Mesodermal cell (in vitro differentiated cells): Measurements from ENCODE around the gene ABHD3. TPM values are rescaled to one million over a fixed set of nuclear protein-coding genes. Genes with fewer than 3 reads are reported as not detected.

Experiments used
- H3K27ac ChIP-seq: 2 replicates; pipeline ENCODE4 v1.7.0; 2013; ENCODE audit warnings: mild to moderate bottlenecking, low read depth, low read length, moderate library complexity; ENCODE audit not compliant: severe bottlenecking
- H3K36me3 ChIP-seq: 2 replicates; pipeline ENCODE4 v1.7.1; 2013; ENCODE audit warnings: mild to moderate bottlenecking, low read length, moderate library complexity; ENCODE audit not compliant: control insufficient read depth, insufficient read depth
- H3K4me1 ChIP-seq: one replicate; pipeline ENCODE4 v1.7.1; 2013; ENCODE audit warnings: mild to moderate bottlenecking, low read length; ENCODE audit not compliant: insufficient read depth, control insufficient read depth, poor library complexity, severe bottlenecking
- H3K4me3 ChIP-seq: 2 replicates; pipeline ENCODE4 v1.7.0; 2013; ENCODE audit warnings: low read length, control low read depth, mild to moderate bottlenecking; ENCODE audit not compliant: insufficient read depth, poor library complexity, severe bottlenecking; ENCODE audit errors: extremely low read depth
- H3K9me3 ChIP-seq: 2 replicates; pipeline ENCODE4 v1.7.1; 2013; ENCODE audit warnings: mild to moderate bottlenecking, low read length, moderate library complexity; ENCODE audit not compliant: control insufficient read depth
- WGBS, 2 experiments: methylation state at CpG; one replicate each; pipeline ENCODE4 v1.1.5; 2013; ENCODE audit warnings: missing lambda C conversion rate in 2 of 2; ENCODE audit not compliant: insufficient coverage in 2 of 2; 5-methylcytosine and 5-hydroxymethylcytosine counted together
- polyA plus RNA-seq, 2 experiments: library from polyadenylated mRNA; stranded (reverse); fragments of 50-300 nt; gene quantifications; one replicate each; pipeline ENCODE4 v1.2.3, GENCODE V29; 2013

Gene ABHD3
- 11.1 TPM for polyA plus RNA-seq (2013, experiment 1 of 2)
- 11.5 TPM for polyA plus RNA-seq (2013, experiment 2 of 2)

GRCh38 chr18:21704603-21705364 is at the start of gene ABHD3:
TSS of gene ABHD3 (minus strand) at chr18:21704774. CDS start at chr18:21704665, 109 bp downstream.
- Histone ChIP-seq H3K27ac (peak within 1 kb of the TSS; percentile 75), H3K9me3 (no peaks in the 10 kb centered on the region), H3K36me3 (peaks cover 10% of the 10 kb centered on the region), H3K4me1 (no peaks in the 10 kb centered on the region), H3K4me3 (peak within 1 kb of the TSS; percentile 84)
- WGBS, 2 experiments: 3 to 13% methylated on average over 42 to 48 of the region's 60 CpGs

GRCh38 chr18:21747764-21748693 is 43.5 kb upstream of the ABHD3 start:
- peaks cover 10% of the 10 kb centered on the region for H3K4me1 ChIP-seq
- 100% methylated on average over 1 of the region's 2 CpGs; no CpG with 5 or more reads in 1 of the 2 experiments for WGBS, 2 experiments
- H3K36me3 ChIP-seq: peaks cover 8% of the 10 kb centered on the region
- H3K4me3 ChIP-seq: no peak overlapping the region
- H3K27ac ChIP-seq: no peak overlapping the region
- H3K9me3 ChIP-seq: no peaks in the 10 kb centered on the region

- WGBS, 2 experiments: 71% methylated on average over 1 of the region's 2 CpGs; no CpG with 5 or more reads in 1 of the 2 experiments
- no peak overlapping the region for H3K4me3 ChIP-seq
Observed at GRCh38 chr18:21747268-21747667, 42.7 kb upstream of the ABHD3 start.

GRCh38 chr18:21745231-21745630 is 40.7 kb upstream of the ABHD3 start:
- Histone ChIP-seq H3K9me3 (no peaks in the 10 kb centered on the region), H3K4me1 (peaks cover 11% of the 10 kb centered on the region), H3K27ac (no peak overlapping the region), H3K36me3 (peaks cover 11% of the 10 kb centered on the region), H3K4me3 (no peak overlapping the region)
- WGBS, 2 experiments: 94 to 98% methylated on average over 4 of the region's 5 CpGs

More at GRCh38 chr18:21747268-21747667, 42.7 kb upstream of the ABHD3 start:
- Histone ChIP-seq H3K36me3 (peaks cover 11% of the 10 kb centered on the region), H3K4me1 (peaks cover 10% of the 10 kb centered on the region), H3K9me3 (no peaks in the 10 kb centered on the region), H3K27ac (no peak overlapping the region)

GRCh38 chr18:21743166-21743832 is 38.7 kb upstream of the ABHD3 start:
- H3K27ac ChIP-seq: no peak overlapping the region
- peaks cover 15% of the 10 kb centered on the region for H3K4me1 ChIP-seq
- peaks cover 11% of the 10 kb centered on the region for H3K36me3 ChIP-seq
- 83 to 100% methylated on average over 1 to 2 of the region's 7 CpGs for WGBS, 2 experiments
- H3K4me3 ChIP-seq: peak overlapping the region; percentile 88
- H3K9me3 ChIP-seq: no peaks in the 10 kb centered on the region

- H3K27ac ChIP-seq: no peak overlapping the region
- no peaks in the 10 kb centered on the region for H3K9me3 ChIP-seq
- peaks cover 11% of the 10 kb centered on the region for H3K36me3 ChIP-seq
- H3K4me1 ChIP-seq: peaks cover 10% of the 10 kb centered on the region
- peak overlapping the region; percentile 88 for H3K4me3 ChIP-seq
- WGBS, 2 experiments: no CpG with 5 or more reads among the region's 5 CpGs
Observed at GRCh38 chr18:21742315-21742687, 37.7 kb upstream of the ABHD3 start.

- peak overlapping the region; percentile 88 for H3K4me3 ChIP-seq
- H3K4me1 ChIP-seq: peaks cover 5% of the 10 kb centered on the region
- 0% methylated on average over 26 to 38 of the region's 49 CpGs for WGBS, 2 experiments
- H3K9me3 ChIP-seq: no peaks in the 10 kb centered on the region
- H3K36me3 ChIP-seq: peaks cover 11% of the 10 kb centered on the region
- H3K27ac ChIP-seq: peak overlapping the region; percentile 98
Observed at GRCh38 chr18:21741562-21742314, 37.2 kb upstream of the ABHD3 start.

- Histone ChIP-seq H3K4me3 (peak overlapping the region; percentile 88), H3K9me3 (no peaks in the 10 kb centered on the region), H3K4me1 (peaks cover 5% of the 10 kb centered on the region), H3K27ac (peak overlapping the region; percentile 98), H3K36me3 (peaks cover 11% of the 10 kb centered on the region)
- WGBS, 2 experiments: 0% methylated on average over 29 to 31 of the region's 41 CpGs
Observed at GRCh38 chr18:21741312-21741561, 36.7 kb upstream of the ABHD3 start.

- WGBS, 2 experiments: 0% methylated on average over 52 to 53 of the region's 76 CpGs
- Histone ChIP-seq H3K27ac (peak within 1 kb of the TSS; percentile 98), H3K4me1 (peaks cover 5% of the 10 kb centered on the region), H3K4me3 (peak within 1 kb of the TSS; percentile 88), H3K9me3 (no peaks in the 10 kb centered on the region), H3K36me3 (peaks cover 11% of the 10 kb centered on the region)
Observed at GRCh38 chr18:21740538-21741311, 36.2 kb upstream of the ABHD3 start, which contains the start of gene MIB1. TSS of gene MIB1 (plus strand) at chr18:21740792. CDS start at chr18:21741584, 792 bp downstream.
